Measurements from ENCODE around the gene MACF1. TPM values are rescaled to one million over a fixed set of nuclear protein-coding genes. Genes with fewer than 3 reads are reported as not detected.
A peak's percentile ranks its signal among the peaks of the same experiment; 100 is the strongest.

The MACF1 gene
- total RNA-seq, 2 donors from 2014 or later, result 273 to 278 TPM

GRCh38 chr1:39272027-39272797 lies 67.7 kb downstream of the MACF1 start:
- H3K4me1 ChIP-seq, result peaks cover 0 to 57% of the 10 kb centered on the region in 2 donors

GRCh38 chr1:39272798-39273469 lies 68.4 kb downstream of the MACF1 start:
- Histone ChIP-seq H3K9me3 (no peaks in the 10 kb centered on the region), H3K27me3 (no peaks in the 10 kb centered on the region), H3K4me3 (no peak overlapping the region), H3K36me3 (no peaks in the 10 kb centered on the region), H3K27ac (peak overlapping the region; percentile 36 to 52), H3K4me1 (peaks cover 0 to 54% of the 10 kb centered on the region in 2 donors)
- DNase-seq (ENCODE audit: low spot score), result no peak
- no peak for TF ChIP-seq CTCF (IDR thresholded peaks at IDR 0.05)

More at GRCh38 chr1:39272027-39272797, 67.7 kb downstream of the MACF1 start:
- Histone ChIP-seq H3K27ac (peak overlapping the region; percentile 36 to 52), H3K36me3 (no peaks in the 10 kb centered on the region), H3K27me3 (no peaks in the 10 kb centered on the region), H3K4me3 (no peak overlapping the region), H3K9me3 (no peaks in the 10 kb centered on the region)
- no peak for DNase-seq (ENCODE audit: low spot score)
- no peak for TF ChIP-seq CTCF (IDR thresholded peaks at IDR 0.05)

GRCh38 chr1:39275836-39276507 lies 71.5 kb downstream of the MACF1 start:
- peaks cover 0 to 29% of the 10 kb centered on the region in 2 donors for H3K4me1 ChIP-seq

GRCh38 chr1:39277879-39278278 lies 73.4 kb downstream of the MACF1 start:
- no peaks in the 10 kb centered on the region for H3K9me3 ChIP-seq
- no peak for TF ChIP-seq CTCF (IDR thresholded peaks at IDR 0.05)
- DNase-seq (ENCODE audit: low spot score), result no peak
- peaks cover 0 to 15% of the 10 kb centered on the region in 2 donors for H3K4me1 ChIP-seq
- peaks cover 2% of the 10 kb centered on the region for H3K36me3 ChIP-seq
- no peaks in the 10 kb centered on the region for H3K27me3 ChIP-seq
- no peak overlapping the region for H3K27ac ChIP-seq
- H3K4me3 ChIP-seq, result no peak overlapping the region

More at GRCh38 chr1:39275836-39276507, 71.5 kb downstream of the MACF1 start:
- TF ChIP-seq CTCF (IDR thresholded peaks at IDR 0.05), result no peak
- Histone ChIP-seq H3K36me3 (no peaks in the 10 kb centered on the region), H3K9me3 (no peaks in the 10 kb centered on the region), H3K4me3 (no peak overlapping the region), H3K27me3 (no peaks in the 10 kb centered on the region), H3K27ac (no peak overlapping the region)
- DNase-seq (ENCODE audit: low spot score), result no peak

GRCh38 chr1:39282537-39283216 lies 78.2 kb downstream of the MACF1 start:
- Histone ChIP-seq H3K36me3 (peaks cover 50% of the 10 kb centered on the region), H3K27me3 (no peaks in the 10 kb centered on the region), H3K9me3 (no peaks in the 10 kb centered on the region), H3K4me1 (peaks cover 0 to 4% of the 10 kb centered on the region in 2 donors), H3K4me3 (no peak overlapping the region), H3K27ac (no peak overlapping the region)
- no peak for DNase-seq (ENCODE audit: low spot score)
- TF ChIP-seq CTCF (IDR thresholded peaks at IDR 0.05), result no peak

All from right atrium auricular region (tissue), 2 donors.